ENCODE results near the gene PREB.

The PREB gene

GRCh38 chr2:27091746-27092695 lies 42.4 kb downstream of the PREB start:
- no peak for TF ChIP-seq ZFX (IDR thresholded peaks at IDR 0.05; ENCODE audit: borderline replicate concordance)
- TF ChIP-seq, protein P1, sequence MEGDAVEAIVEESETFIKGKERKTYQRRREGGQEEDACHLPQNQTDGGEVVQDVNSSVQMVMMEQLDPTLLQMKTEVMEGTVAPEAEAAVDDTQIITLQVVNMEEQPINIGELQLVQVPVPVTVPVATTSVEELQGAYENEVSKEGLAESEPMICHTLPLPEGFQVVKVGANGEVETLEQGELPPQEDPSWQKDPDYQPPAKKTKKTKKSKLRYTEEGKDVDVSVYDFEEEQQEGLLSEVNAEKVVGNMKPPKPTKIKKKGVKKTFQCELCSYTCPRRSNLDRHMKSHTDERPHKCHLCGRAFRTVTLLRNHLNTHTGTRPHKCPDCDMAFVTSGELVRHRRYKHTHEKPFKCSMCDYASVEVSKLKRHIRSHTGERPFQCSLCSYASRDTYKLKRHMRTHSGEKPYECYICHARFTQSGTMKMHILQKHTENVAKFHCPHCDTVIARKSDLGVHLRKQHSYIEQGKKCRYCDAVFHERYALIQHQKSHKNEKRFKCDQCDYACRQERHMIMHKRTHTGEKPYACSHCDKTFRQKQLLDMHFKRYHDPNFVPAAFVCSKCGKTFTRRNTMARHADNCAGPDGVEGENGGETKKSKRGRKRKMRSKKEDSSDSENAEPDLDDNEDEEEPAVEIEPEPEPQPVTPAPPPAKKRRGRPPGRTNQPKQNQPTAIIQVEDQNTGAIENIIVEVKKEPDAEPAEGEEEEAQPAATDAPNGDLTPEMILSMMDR (IDR thresholded peaks at IDR 0.05) = no peak
- H3K27ac ChIP-seq = no peak overlapping the region

DNA sequence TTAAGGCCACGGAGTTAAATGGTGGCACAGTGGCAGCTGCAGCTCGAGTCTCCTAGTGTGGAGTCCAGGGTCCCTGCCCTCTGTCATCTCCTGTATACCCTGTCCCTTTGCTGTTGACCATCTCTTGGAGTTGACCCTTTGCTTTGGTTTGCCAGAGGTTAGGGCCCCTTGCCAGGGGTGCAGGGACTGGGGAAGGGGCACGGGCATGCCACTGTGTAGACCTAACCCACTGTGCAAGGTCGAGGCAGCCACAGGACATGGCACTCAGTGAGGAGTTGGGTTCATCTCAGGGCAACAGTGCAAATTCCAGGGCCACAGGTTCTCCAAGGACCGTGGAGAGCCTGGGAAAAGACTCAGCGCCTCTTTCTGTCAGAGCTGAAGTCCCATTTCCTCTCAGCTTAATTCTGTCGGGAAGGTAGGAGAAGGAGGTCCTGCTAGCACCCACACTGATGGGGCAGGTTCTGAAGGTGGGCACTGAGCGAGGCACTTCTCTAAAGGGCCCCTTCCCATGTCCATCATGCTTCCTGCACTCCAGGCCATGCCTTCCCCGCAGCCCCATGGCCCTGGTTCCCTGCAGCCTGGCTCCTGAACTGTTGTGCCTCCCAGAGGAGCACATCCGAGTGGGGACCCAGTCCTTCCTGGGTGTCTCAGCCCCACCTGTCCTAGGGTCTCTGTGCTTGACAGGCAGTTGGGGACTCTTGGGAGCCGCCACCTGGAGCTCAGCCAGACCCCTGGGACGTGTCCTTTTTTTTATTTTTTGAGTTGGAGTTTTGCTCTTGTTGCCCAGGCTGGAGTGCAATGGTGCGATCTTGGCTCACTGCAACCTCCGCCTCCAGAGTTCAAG lies 45.1 kb downstream of the PREB start:
- no peak overlapping the region for H3K27ac ChIP-seq
- TF ChIP-seq, protein P1 (IDR thresholded peaks at IDR 0.05) = no peak
- no peak for TF ChIP-seq ZFX (IDR thresholded peaks at IDR 0.05; ENCODE audit: borderline replicate concordance)

DNA sequence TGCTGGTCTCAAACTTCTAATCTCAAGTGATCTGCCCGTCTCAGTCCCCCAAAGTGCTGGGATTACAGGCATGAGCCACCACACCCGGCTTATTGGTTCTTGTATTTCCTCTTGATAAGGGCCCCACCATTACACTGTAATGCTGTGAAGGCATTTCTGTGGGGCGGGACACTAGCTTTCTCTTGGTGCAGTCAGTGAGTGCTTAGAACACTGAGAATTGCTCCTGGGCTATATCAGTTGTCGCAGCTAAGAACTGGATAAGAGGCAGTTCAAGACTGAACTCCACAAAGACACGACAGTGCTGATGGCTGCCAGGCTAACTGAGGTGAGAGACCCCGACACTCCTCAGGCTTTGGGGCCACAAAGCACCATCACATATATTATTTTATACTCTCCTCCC lies 45.8 kb downstream of the PREB start:
- no peak for TF ChIP-seq ZFX (IDR thresholded peaks at IDR 0.05; ENCODE audit: borderline replicate concordance)
- TF ChIP-seq, protein P1 (IDR thresholded peaks at IDR 0.05) = no peak
- H3K27ac ChIP-seq = no peak overlapping the region

- TF ChIP-seq ZFX (IDR thresholded peaks at IDR 0.05; ENCODE audit: borderline replicate concordance) = no peak
- TF ChIP-seq, protein P1 (IDR thresholded peaks at IDR 0.05) = no peak
- H3K27ac ChIP-seq = no peak overlapping the region
These were observed 46.5 kb downstream of the PREB start for GRCh38 chr2:27087823-27088410.

DNA sequence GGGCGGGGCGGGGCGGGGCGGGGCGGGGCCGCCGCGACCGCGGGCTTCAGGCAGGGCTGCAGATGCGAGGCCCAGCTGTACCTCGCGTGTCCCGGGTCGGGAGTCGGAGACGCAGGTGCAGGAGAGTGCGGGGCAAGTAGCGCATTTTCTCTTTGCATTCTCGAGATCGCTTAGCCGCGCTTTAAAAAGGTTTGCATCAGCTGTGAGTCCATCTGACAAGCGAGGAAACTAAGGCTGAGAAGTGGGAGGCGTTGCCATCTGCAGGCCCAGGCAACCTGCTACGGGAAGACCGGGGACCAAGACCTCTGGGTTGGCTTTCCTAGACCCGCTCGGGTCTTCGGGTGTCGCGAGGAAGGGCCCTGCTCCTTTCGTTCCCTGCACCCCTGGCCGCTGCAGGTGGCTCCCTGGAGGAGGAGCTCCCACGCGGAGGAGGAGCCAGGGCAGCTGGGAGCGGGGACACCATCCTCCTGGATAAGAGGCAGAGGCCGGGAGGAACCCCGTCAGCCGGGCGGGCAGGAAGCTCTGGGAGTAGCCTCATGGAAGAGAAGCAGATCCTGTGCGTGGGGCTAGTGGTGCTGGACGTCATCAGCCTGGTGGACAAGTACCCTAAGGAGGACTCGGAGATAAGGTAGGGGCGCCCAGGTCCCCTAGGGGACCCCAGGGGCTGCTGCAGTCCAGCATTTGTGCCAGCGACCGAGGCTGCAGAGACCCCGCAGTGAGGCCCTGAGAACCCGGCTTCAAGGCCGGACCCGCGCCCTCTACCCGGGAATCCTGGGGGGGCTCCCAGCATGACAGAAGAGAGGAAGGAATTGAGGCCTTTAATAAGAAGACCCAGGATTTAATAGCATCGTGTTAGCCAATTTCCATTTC lies 47.5 kb downstream of the PREB start, which contains the start of gene KHK:
KHK (plus strand) TSS at position 49 of the 870 bp plus-strand sequence; CDS start at position 537, 488 bp downstream.
- TF ChIP-seq, protein P1 (IDR thresholded peaks at IDR 0.05) = peak; percentile 57
- TF ChIP-seq ZFX (IDR thresholded peaks at IDR 0.05; ENCODE audit: borderline replicate concordance) = no peak

DNA sequence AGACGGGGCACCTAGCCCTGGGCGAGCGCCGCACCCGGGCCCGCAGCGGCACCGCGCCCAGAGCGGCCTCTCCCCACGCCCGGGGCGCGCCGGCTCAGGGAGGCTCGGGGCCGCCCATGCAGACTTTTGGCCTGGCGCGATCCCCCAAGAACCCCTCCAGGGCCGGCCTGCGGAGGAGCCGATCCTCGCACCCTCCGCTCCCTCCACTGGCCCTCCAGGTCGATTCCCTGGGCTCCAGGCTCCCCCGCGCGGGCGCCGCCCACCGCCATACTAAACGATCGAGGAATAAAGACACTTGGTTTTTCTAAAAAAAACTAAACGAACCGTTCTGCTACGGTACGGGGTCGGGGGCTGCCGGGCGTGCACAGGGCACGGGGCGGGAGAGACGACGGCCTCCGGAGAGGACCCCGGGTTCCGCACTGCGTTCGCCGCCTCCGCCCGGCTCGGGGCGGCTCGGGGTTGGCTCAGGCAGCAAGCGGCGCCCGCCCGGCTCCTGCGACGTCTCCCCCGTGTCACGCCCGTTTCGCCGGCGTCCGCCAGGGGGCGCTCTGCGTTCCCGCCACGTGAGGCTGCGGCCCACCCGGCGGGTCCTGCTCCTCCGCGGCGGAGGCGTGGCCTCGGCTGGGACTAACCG lies 48.2 kb downstream of the PREB start:
- TF ChIP-seq ZFX (IDR thresholded peaks at IDR 0.05; ENCODE audit: borderline replicate concordance) = no peak
- TF ChIP-seq, protein P1 (IDR thresholded peaks at IDR 0.05) = peak; percentile 93
- peak overlapping the region; percentile 79 for H3K27ac ChIP-seq

More for the DNA sequence above, 47.5 kb downstream of the PREB start, which contains the start of gene KHK:
- H3K27ac ChIP-seq = peak within 1 kb of the TSS; percentile 79

Data from 22Rv1 (cell line).